GM18526 (cell line): ENCODE results near the gene HEG1.

Source experiments
- POLR2A ChIP-seq: IDR thresholded peaks from 3 replicates; pipeline ENCODE4 v1.6.1; 2011; ENCODE audit not compliant: insufficient read length; ENCODE audit errors: extremely low read depth

HEG1 gene

GRCh38 chr3:125039131-125040100 is 16.4 kb downstream of the HEG1 start:
- TF ChIP-seq POLR2A: no peak

DNA sequence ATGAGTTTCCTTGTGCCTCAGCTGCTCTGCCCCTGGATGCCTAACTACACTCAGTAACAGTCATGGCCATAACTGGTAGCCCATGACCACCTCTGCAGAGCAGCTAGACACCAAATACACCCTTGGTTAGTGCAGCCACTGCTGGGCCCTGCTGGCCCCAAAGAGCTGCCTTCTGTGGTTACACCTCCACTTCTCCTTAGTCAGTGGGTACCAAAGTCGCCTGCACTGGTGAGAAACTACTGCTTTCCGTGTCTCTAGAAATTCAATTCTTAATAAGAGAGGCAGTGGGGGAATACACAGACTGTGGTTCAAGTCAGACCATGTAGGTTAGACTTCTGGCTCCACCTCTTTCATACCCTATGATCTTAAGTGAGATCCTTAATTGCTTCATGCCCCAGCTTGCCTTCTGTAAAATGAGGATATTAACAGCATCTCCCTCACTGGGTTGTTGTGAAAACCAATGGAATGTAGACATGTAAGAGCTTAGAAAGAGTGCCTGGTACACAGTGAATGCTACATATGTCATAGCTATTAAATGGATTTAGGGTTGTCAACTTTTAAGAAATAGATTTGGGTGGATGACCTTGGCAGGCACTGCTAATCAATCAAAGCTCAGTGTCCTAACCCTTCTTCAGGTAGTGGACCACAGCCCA is 18.2 kb downstream of the HEG1 start:
- TF ChIP-seq POLR2A: no peak

GRCh38 chr3:125035217-125035616 is 20.6 kb downstream of the HEG1 start:
- TF ChIP-seq POLR2A: no peak

DNA sequence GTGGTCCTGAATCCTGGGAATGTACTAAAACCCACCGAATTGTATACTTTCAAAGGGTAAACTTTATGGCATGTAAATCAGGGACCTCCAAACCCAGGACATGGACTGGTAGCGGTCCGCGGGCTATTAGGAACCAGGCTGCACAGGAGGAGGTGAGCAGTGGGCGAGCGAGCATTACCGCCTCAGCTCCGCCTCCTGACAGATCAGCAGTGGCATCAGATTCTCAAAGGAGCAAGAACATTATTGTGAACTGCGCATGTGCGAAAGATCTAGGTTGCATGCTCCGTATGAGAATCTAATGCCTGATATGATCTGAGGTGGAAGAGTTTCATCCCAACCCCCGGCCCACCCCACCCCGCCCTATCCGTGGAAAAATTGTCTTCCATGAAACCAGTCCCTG is 22.2 kb downstream of the HEG1 start:
- TF ChIP-seq POLR2A: no peak

DNA sequence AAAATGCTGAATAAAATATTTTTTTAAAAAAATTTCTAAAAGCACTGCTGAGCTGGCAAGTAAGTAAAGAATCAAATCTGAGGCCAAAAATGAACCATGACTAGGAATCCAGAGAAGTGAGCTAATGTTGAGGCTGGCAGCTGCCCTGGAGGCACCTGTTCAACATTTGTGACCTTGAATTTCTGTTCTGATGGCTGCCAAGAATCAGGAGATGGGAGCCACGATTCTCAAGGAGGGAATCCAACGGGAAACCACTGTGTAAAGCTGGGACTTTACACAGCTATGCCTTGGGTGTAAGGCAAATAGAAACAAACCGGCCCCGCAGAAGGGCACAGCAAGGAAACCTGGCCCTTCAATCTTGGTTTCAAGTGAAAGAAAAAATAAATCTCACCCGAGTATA is 22.7 kb downstream of the HEG1 start:
- no peak for TF ChIP-seq POLR2A

GRCh38 chr3:125032683-125033082 is 23.1 kb downstream of the HEG1 start:
- TF ChIP-seq POLR2A: no peak

DNA sequence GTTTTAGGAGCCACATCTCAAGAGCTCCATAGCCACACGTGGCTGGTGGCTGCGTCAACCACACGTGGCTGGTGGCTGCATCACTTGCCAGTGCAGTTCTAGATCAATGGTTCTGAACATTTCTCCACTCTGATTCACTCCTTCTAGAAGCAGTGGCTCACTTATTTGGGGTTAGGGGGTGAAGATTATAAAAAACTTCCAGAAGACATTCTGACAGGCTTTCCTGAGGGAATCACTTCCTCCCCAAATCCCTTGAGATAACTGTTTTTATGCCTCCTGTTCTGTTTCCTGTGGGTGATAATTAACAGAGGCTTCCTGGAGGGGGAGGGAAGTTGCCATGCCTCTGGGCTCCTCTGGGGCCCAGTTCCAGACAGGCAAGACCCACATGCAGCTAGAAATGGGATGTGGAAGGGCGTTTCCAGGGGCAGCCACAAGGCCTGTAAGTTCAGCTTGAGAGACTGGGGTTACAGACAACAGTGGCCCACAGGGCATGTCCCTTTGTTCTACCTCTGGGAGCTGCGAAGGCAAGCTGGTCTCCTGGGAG is 23.6 kb downstream of the HEG1 start:
- TF ChIP-seq POLR2A: no peak

DNA sequence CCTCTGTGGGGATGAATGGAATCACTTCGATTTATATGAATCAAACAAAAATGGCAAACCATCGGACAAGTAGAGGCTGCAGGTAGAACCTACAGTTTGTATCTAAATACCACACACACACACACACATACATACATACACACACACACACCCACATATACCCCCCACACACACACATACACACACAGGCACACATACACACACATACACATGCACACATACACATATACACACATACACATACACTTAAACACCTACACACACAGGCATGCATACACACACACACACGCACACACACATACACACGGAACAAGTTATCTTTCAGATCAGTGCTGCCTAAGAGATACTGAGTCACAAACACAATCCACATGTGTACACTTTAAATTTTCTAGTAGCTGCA is 24.3 kb downstream of the HEG1 start:
- TF ChIP-seq POLR2A: no peak

DNA sequence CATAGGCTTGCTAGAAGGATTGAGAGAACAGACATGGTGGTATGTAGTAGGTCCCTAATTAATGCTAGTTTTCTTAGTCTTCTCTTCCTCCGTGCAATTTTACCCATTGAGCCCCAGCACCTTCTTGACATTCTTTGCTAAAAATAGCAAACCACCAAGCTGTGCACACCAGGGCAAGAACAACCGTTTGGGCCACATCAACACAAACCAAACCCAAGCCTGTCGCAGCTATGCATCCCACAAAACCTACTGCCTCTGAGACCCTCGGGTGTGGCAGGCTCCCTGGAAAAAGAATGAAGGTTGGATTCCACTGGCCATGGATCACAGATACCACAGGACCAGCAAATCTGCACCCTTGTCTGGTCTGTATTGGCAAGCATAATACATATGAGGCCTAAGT is 27.1 kb downstream of the HEG1 start:
- no peak for TF ChIP-seq POLR2A

GRCh38 chr3:125025642-125026041 is 30.2 kb downstream of the HEG1 start:
- no peak for TF ChIP-seq POLR2A

GRCh38 chr3:125024817-125025216 is 31.0 kb downstream of the HEG1 start:
- TF ChIP-seq POLR2A: no peak

- TF ChIP-seq POLR2A: no peak
These were observed 31.8 kb downstream of the HEG1 start for GRCh38 chr3:125023833-125024555.

- no peak for TF ChIP-seq POLR2A
These were observed 33.6 kb downstream of the HEG1 start for GRCh38 chr3:125022206-125022605.

- TF ChIP-seq POLR2A: no peak
These were observed 36.5 kb downstream of the HEG1 start for GRCh38 chr3:125019271-125019670.

GRCh38 chr3:125017406-125017805 is 38.4 kb downstream of the HEG1 start:
- no peak for TF ChIP-seq POLR2A

DNA sequence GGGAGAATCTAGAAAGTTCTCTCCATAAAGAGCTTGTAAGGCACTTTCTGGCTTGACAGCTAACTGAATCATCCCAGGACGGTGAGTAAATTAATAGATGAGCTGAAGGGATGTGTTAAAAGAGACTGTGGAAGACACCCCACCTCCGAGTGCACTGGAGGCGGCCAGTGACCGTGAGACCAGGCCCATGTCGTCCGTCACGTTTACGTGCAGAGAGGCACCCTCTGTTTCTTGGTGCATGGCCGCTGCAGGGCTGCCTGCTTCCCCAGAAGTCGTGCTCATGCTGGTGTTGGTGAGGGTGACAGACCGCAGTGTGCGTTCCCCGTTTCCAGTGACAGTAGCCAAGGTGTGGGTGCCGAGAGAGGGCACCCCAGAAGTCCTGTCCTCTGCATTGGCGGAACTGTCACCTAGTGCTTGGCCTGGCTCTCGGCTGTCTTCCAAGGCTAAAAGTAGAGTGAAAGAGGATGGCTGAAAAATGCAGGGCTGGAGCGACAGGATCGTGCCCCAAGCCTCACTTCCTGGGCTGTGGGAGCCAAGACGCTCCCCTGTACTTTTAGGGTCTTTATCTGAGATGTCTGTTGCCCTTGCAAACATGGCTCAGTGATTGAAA is 41.1 kb downstream of the HEG1 start:
- TF ChIP-seq POLR2A: no peak

DNA sequence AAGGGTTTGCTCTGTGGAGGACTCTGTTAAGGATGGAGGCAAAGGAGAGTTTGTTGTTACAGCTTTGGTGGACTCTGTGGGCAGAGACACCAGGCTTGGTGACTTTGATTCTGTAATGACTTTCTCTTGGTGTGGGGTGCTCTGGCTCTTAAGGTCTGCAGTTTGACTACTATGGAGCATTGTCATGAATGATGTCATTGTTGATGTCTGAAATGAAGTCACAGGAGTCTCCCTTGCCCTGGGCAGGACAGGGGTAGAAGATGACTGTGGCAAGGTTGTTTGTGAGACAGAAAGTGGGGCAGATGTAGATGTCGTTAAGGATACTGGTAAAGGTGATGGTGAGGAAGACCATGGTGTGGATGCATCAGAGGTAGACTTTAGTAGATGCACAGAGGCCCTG is 42.7 kb downstream of the HEG1 start:
- TF ChIP-seq POLR2A: no peak
